ENCODE measurements around the gene KLHL20.

- TF ChIP-seq CTCF (IDR thresholded peaks at IDR 0.05) (no peak), POLR2A (IDR thresholded peaks at IDR 0.05) (no peak)
Measured at GRCh38 chr1:173771560-173771959, 56.8 kb downstream of the KLHL20 start.

Measured in transverse colon (tissue), 3 donors.